ENCODE measurements around the gene KLHL36.

The KLHL36 gene

DNA sequence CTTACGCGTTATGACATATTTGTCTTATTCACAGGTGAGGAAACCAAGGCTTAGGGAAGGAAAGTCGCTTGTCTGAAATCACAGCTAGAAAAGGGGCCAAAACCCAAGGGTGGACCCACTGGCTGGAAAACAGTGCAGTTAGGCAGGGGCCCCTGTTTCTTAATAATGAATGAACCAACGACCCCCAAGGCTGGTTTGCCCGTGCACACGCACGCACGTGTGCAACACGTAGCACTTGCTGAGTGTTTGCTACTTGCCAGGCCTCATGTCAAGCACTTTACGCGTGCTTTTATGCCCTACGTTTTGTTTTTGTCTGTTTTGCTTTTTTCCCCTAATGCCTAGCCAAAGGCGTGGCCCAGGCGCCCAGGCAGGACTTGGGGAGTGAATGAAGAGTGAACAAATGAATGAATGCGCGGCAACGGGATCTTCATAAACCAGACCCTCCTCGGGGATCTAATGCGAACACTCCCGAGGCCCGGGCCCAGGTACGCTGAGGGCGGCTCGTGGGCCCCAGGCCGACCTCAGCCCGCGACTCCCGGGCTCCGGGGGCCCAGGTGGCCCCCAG lies 50.9 kb downstream of the KLHL36 start:
- DNase-seq (ENCODE audit: low spot score) = no peak

GRCh38 chr16:84699712-84700445 lies 51.6 kb downstream of the KLHL36 start, which contains the start of gene USP10:
USP10 (plus strand) TSS chr16:84700000; CDS start chr16:84700091, 91 bp downstream.
- DNase-seq (ENCODE audit: low spot score) = peak; percentile 97

GRCh38 chr16:84700446-84701300 lies 52.4 kb downstream of the KLHL36 start:
- DNase-seq (ENCODE audit: low spot score) = peak; percentile 49

GRCh38 chr16:84703681-84704080 lies 55.4 kb downstream of the KLHL36 start:
- no peak for DNase-seq (ENCODE audit: low spot score)

DNA sequence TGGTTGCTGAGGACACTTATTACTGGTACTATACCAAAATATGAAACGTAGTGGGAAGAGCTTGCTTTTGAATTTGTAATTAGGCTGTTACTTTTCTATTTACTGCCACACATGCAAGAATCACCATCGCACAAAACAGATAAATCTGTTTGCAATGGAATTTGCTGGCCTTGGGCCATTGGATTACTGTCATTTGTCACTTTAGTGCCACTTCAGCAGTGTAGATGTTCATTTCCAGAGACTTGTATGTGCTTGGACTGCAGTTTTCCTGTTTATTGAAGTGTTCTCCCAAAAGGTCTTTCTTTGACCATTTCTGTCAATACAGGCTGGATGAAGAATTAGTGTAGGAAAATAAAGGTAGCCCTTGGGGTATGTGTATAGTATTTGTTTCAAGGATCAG lies 55.9 kb downstream of the KLHL36 start:
- no peak for DNase-seq (ENCODE audit: low spot score)

DNA sequence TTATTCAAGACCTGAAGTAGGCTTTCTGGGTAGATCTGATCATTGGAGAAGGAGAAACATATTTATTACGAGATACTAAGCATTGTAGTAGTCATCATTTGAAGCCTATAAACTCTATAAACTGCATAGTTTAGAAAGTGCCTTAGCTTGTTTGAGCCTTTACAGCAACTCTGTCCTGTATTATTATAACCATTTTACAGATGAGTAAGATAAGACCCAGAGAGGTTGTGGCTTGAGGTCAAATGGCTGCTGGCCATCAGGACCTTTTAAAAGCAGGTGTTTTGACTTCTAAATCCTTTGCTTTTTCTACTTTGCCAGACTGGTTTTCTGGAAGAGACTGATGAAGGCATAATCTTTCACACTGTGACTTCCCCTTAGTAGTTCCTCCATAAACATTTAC lies 58.5 kb downstream of the KLHL36 start:
- no peak for DNase-seq (ENCODE audit: low spot score)

- DNase-seq (ENCODE audit: low spot score) = no peak
These were observed 61.3 kb downstream of the KLHL36 start for GRCh38 chr16:84709609-84710008.

- no peak for DNase-seq (ENCODE audit: low spot score)
These were observed 62.4 kb downstream of the KLHL36 start for GRCh38 chr16:84710686-84711085.

All from HuH-7 (cell line).